IPS-20b (cell line): Measurements from ENCODE around the gene ALK.

Experiments used
- H3K27ac ChIP-seq: one replicate; pipeline ENCODE4 v1.5.1; 2013; ENCODE audit warnings: low read length
- H3K27me3 ChIP-seq: 2 replicates; pipeline ENCODE4 v1.6.1; 2013; ENCODE audit warnings: mild to moderate bottlenecking, low read length, inconsistent platforms; ENCODE audit not compliant: insufficient read depth
- H3K36me3 ChIP-seq: 2 replicates; pipeline ENCODE4 v1.6.1; 2013; ENCODE audit warnings: low read depth, mild to moderate bottlenecking, inconsistent platforms, low read length, moderate library complexity; ENCODE audit not compliant: insufficient read depth
- H3K4me1 ChIP-seq: 2 replicates; pipeline ENCODE4 v1.6.1; 2013; ENCODE audit warnings: mild to moderate bottlenecking, control low read depth, inconsistent platforms, low read length, moderate library complexity; ENCODE audit not compliant: insufficient read depth
- H3K4me3 ChIP-seq: 2 replicates; pipeline ENCODE4 v1.5.1; 2013; ENCODE audit warnings: mild to moderate bottlenecking, low read length, inconsistent platforms
- H3K9ac ChIP-seq: 2 replicates; pipeline ENCODE4 v1.6.1; 2013; ENCODE audit warnings: low read depth, mild to moderate bottlenecking, inconsistent platforms, low read length, moderate library complexity
- H3K9me3 ChIP-seq: 2 replicates; pipeline ENCODE4 v1.6.1; 2013; ENCODE audit warnings: mild to moderate bottlenecking, low read depth, low read length, inconsistent platforms; ENCODE audit not compliant: insufficient read depth

ALK gene

DNA sequence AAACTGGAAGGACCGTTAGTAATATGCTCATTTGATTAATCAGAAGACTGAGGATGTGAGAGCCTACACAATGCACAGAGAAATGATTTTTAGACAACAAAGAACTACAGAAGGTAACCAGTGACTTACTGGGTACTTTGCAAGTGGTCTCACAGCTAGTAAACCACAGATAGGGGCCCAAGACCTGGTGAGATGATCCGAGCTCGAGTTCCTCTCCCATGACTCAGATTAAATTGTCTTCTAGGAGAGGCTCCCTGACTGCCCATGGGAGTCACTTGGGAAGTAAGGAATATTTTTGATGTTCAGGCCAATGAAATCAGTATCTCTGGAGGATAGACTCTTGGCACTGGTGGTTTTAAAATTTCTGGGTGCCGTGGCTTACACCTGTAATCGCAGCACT lies 586.0 kb downstream of the ALK start:
- no peaks in the 10 kb centered on the region for H3K36me3 ChIP-seq
- no peak overlapping the region for H3K4me3 ChIP-seq
- no peak overlapping the region for H3K27ac ChIP-seq
- H3K9ac ChIP-seq, result no peak overlapping the region
- no peaks in the 10 kb centered on the region for H3K9me3 ChIP-seq
- no peaks in the 10 kb centered on the region; the same call in 1 of the 2 replicates for H3K4me1 ChIP-seq
- no peaks in the 10 kb centered on the region for H3K27me3 ChIP-seq

DNA sequence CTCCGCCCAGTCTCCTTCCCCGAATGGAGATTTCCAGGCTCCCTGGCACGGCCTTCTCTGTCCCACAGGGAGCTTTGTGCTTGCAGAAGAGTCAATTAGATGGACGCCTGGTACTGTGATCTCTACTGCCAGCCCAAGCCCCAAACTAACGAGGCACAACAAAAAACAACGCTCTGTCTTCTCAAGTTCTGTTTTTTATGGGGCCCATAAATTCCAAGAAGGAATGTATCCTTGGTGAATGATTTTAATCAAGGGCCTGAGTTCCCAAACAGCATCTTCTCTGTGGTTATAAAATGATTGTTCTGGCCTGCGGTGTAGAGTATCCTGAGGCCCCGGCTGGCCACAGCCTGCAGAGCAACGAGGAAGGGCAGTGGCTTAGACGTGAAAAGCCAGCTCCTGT lies 586.7 kb downstream of the ALK start:
- Histone ChIP-seq H3K4me3 (no peak overlapping the region), H3K9me3 (no peaks in the 10 kb centered on the region), H3K27me3 (no peaks in the 10 kb centered on the region), H3K9ac (no peak overlapping the region), H3K27ac (no peak overlapping the region), H3K4me1 (no peaks in the 10 kb centered on the region; the same call in 1 of the 2 replicates), H3K36me3 (no peaks in the 10 kb centered on the region)

DNA sequence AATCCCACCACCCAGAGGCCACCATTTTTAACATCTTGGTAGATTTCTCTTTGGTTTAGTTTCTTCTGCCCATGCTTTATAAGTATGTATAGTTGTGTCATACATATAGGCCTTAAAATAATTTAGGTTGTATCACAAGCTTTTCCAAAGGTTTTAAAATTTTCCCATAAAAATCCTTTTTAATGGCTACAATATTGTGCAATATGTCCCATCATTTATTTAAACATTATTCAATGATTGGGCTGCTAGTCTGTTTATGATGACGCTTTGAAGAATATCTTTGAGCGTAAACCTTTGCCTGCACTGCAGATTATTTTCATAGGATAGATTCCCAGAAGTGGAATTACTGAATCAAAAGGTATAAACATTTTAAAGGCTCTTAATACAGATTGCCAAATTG lies 588.8 kb downstream of the ALK start:
- Histone ChIP-seq H3K9me3 (no peaks in the 10 kb centered on the region), H3K27me3 (no peaks in the 10 kb centered on the region)

DNA sequence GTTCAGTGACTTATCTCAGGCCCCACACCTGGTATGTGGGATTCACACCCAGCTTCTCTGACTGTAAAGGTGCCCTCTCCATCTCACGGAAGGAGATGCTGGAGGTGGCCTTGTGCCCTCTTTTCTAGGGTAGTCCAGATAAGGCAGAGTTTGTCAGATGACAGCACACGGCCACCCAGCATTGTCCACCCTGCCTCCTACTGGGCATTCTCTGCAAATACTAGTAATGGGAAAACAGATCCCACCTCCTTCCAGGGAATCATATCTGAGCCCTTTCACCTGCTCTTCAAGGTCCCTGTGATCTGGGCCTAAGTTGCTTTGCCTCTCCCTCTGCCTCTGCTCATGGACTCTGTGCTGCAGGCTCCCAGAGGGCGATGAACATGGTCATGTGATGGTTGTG lies 591.5 kb downstream of the ALK start:
- no peaks in the 10 kb centered on the region; the same call in 1 of the 2 replicates for H3K4me1 ChIP-seq
- H3K27me3 ChIP-seq, result no peaks in the 10 kb centered on the region
- H3K36me3 ChIP-seq, result no peaks in the 10 kb centered on the region
- no peaks in the 10 kb centered on the region for H3K9me3 ChIP-seq
- H3K27ac ChIP-seq, result no peak overlapping the region
- no peak overlapping the region for H3K4me3 ChIP-seq
- no peak overlapping the region for H3K9ac ChIP-seq

More for the DNA sequence above, 588.8 kb downstream of the ALK start:
- Histone ChIP-seq H3K4me1 (no peaks in the 10 kb centered on the region; the same call in 1 of the 2 replicates), H3K4me3 (no peak overlapping the region), H3K36me3 (no peaks in the 10 kb centered on the region), H3K9ac (no peak overlapping the region), H3K27ac (no peak overlapping the region)

DNA sequence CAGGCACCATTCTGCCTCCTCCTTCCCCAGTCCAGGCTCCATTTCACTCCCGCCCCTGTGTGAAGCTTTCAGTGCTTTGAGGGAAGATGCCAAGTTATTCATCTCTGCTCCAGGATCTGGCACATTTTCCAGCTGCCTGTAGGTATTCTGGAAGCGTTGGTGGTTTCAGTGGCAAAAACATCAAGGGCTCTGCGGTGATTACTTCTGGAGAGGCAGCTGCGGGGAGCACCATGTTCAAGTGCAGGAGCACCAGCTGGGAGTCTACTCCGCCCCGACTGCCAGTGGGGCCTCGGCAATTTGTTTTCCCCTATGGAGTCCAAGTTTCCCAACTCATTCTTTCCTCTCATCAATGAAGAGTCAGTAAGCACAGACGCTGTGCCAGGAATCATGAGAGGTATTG lies 594.5 kb downstream of the ALK start:
- no peak overlapping the region for H3K27ac ChIP-seq
- no peaks in the 10 kb centered on the region for H3K4me1 ChIP-seq
- no peaks in the 10 kb centered on the region for H3K27me3 ChIP-seq
- no peak overlapping the region for H3K9ac ChIP-seq
- no peak overlapping the region for H3K4me3 ChIP-seq
- no peaks in the 10 kb centered on the region for H3K36me3 ChIP-seq
- no peaks in the 10 kb centered on the region for H3K9me3 ChIP-seq

DNA sequence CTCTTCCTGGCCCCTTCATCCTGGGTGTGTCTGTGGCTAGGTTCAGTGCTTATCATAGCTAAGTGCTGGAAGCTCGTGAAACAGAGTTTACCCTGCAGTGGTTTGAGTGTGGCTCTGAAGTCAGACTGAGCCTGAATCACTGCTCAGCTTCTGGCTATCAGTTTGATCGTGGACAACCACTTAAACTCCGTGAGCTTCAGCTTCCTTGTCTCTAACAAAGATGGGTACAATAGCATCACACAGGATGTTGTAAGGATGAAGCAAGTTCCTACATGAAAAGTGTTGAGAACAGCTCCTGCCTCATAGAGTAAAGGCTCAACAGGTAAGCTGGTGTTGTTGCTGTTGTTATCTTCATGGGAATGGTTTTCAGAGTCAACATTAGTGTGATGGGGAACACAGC lies 595.8 kb downstream of the ALK start:
- H3K4me3 ChIP-seq, result no peak overlapping the region
- no peaks in the 10 kb centered on the region for H3K4me1 ChIP-seq
- H3K27me3 ChIP-seq, result no peaks in the 10 kb centered on the region
- H3K27ac ChIP-seq, result no peak overlapping the region
- H3K9me3 ChIP-seq, result no peaks in the 10 kb centered on the region
- no peak overlapping the region for H3K9ac ChIP-seq
- H3K36me3 ChIP-seq, result no peaks in the 10 kb centered on the region

DNA sequence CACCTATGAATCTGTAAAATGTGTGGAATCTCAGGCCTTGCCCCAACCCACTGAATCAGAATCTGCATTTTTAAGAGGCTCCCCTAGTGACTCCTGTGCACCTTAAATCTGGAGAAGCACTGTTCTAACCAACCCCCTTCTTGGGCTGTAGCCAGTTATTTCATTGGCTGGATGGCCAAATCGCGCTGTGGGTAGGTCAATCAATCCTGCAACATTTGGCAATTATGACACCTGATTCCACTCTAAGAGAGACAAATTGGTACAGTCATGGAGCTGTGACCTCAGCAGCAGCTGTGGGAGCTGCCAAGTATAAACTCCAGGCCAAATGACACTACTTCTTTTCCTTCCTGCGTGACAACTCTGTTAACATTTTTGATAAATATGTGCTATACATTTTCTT lies 597.4 kb downstream of the ALK start:
- Histone ChIP-seq H3K9me3 (no peaks in the 10 kb centered on the region), H3K4me3 (no peak overlapping the region), H3K27me3 (no peaks in the 10 kb centered on the region), H3K9ac (no peak overlapping the region), H3K36me3 (no peaks in the 10 kb centered on the region), H3K4me1 (no peaks in the 10 kb centered on the region), H3K27ac (no peak overlapping the region)

DNA sequence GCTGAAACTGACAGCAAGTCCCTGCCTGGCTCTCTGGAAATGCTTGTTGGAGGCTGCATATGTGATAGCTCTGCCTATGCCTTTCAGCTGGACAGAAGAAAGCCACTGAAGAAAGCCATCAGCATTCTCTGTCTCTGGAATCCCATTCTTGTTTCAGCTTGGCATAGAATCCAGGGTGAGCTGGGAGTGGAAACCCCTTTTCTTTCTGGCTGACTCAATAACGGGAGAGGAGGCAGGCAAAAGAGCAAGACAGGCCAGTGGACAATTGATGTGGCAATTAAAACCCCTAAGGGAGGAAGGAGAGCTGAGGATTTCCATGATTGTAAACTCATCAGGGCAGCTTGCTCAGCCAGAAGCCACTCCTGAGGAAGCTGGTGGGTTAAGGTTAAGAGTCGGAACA lies 598.1 kb downstream of the ALK start:
- Histone ChIP-seq H3K4me1 (no peaks in the 10 kb centered on the region), H3K27me3 (no peaks in the 10 kb centered on the region), H3K27ac (no peak overlapping the region), H3K9me3 (no peaks in the 10 kb centered on the region), H3K4me3 (no peak overlapping the region), H3K36me3 (no peaks in the 10 kb centered on the region), H3K9ac (no peak overlapping the region)

DNA sequence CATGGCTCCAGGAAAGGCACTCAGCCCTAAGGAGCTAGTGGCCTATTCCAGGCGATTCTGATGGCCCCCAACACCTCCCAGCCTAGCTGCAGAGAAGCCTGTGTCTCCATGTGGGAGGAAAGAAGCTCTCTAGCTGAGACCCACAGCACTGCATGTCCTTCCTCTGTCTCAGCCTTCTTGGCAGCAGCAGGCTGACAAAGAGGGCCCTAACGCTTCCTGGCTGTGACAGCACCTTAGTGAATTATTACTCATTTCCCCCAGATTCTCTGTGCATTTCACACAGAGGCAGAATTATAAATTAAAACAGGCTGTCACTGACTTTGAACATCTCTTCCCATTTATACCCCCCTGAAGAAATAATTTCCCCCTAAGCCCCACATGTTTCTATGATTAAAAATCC lies 599.4 kb downstream of the ALK start:
- Histone ChIP-seq H3K36me3 (no peaks in the 10 kb centered on the region), H3K9me3 (no peaks in the 10 kb centered on the region), H3K4me3 (no peak overlapping the region), H3K9ac (no peak overlapping the region), H3K4me1 (no peaks in the 10 kb centered on the region), H3K27ac (no peak overlapping the region), H3K27me3 (no peaks in the 10 kb centered on the region)

DNA sequence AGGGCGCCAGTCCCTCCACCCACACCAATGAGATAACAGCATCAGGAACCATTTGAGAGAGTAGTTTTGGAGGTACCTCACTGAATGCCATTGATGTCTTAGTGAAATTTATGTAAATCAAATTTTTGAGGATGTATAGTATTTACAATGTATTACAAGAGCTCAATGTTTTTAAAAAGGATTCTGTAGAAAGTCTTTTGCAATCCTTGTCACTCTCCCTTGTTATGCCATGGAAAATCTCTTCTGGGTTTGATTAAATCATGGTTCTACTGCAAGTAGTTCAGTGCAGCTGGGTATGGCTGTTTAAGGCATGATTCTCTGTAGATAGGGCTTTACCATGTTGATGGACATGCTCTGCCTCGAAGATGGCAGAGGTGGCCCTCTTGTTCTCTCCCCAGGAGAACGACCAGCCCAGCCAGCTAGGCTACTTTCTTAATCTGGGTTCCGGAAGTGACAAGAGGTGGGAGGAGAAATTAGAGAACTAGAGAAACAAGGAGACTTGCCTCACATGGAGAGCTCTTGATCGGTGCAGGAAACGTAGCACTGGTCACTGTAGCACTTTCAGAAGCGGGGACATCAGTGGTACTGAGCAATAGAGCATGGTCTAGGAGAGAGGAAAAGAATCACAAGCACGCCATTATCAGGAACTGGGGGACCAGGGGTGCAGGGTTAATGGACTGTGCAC lies 603.4 kb downstream of the ALK start:
- Histone ChIP-seq H3K4me1 (peaks cover 7% of the 10 kb centered on the region; the same call in 1 of the 2 replicates), H3K27me3 (no peaks in the 10 kb centered on the region), H3K9ac (no peak overlapping the region), H3K4me3 (no peak overlapping the region), H3K36me3 (no peaks in the 10 kb centered on the region), H3K9me3 (no peaks in the 10 kb centered on the region), H3K27ac (no peak overlapping the region)

DNA sequence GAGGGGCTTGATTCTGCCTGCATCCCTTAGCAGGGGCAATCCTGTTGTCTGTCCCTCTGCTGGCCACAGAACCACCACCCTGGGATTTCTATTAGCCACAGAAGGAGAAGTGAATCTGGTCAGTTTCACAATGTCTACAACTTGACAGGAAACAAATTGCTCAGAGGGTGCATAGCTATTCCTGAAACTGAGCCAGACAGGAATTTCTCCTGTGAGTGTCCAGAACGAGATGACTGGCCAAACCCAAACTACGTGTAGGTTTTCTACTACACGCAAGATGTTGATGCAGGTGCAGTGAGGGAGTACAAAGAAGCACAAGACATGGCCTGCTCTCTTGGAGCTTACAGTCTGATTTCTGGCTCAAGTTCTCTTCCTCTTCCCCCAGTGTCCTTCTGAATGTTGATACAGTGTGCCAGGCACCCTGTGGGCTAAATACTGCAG lies 604.3 kb downstream of the ALK start:
- Histone ChIP-seq H3K27me3 (no peaks in the 10 kb centered on the region), H3K9ac (no peak overlapping the region)

DNA sequence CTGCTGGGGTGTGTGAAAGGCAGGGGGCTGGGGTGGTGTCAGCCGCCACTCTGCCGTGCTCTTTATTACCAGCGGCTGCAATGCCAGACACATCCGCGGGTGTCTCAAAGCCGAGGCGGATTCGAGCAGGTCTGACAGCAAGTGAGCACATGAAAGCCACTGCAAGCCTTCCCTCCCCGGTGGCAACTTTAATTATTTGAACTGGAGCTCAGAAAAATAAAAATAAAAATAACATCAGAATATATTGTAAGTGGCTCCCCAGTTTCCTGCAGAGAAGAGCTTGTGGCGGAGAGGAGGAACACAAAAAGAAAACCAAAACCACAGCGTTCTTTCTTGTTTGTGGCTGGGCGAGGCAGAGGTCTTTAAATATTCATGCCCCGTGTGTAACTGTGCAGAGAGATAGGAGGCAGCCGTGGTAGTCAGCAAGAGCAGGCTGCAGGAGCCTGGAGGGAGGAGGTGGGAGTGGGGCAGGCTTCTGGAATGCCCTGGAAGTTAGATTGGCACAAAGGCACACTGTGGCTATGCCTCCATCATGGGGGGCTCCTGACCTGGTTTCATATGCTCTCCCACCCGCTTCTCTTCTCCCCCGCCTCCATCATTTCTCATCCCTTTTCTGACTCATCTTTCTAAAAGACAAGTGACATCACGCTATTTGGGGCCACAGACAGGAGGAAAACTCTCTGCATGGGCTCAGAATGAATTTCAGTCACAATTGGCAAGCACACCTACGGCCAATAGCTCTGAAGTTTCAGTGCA lies 606.4 kb downstream of the ALK start:
- peaks cover 7% of the 10 kb centered on the region; the same call in 1 of the 2 replicates for H3K4me1 ChIP-seq
- no peak overlapping the region for H3K4me3 ChIP-seq
- no peaks in the 10 kb centered on the region for H3K27me3 ChIP-seq
- no peak overlapping the region for H3K9ac ChIP-seq
- H3K36me3 ChIP-seq, result no peaks in the 10 kb centered on the region
- no peaks in the 10 kb centered on the region for H3K9me3 ChIP-seq
- H3K27ac ChIP-seq, result no peak overlapping the region

More for the DNA sequence above, 604.3 kb downstream of the ALK start:
- H3K4me1 ChIP-seq, result peaks cover 7% of the 10 kb centered on the region; the same call in 1 of the 2 replicates
- no peak overlapping the region for H3K27ac ChIP-seq
- no peaks in the 10 kb centered on the region for H3K36me3 ChIP-seq
- no peak overlapping the region for H3K4me3 ChIP-seq
- no peaks in the 10 kb centered on the region for H3K9me3 ChIP-seq
